Amniotic epithelial cell (primary cell): Measurements from ENCODE around the gene HPS3.

Source experiments
- DNase-seq: peaks from one replicate; pipeline ENCODE4 v3.0.0-alpha.2; 2010; ENCODE audit warnings: low read depth

Gene HPS3

DNA sequence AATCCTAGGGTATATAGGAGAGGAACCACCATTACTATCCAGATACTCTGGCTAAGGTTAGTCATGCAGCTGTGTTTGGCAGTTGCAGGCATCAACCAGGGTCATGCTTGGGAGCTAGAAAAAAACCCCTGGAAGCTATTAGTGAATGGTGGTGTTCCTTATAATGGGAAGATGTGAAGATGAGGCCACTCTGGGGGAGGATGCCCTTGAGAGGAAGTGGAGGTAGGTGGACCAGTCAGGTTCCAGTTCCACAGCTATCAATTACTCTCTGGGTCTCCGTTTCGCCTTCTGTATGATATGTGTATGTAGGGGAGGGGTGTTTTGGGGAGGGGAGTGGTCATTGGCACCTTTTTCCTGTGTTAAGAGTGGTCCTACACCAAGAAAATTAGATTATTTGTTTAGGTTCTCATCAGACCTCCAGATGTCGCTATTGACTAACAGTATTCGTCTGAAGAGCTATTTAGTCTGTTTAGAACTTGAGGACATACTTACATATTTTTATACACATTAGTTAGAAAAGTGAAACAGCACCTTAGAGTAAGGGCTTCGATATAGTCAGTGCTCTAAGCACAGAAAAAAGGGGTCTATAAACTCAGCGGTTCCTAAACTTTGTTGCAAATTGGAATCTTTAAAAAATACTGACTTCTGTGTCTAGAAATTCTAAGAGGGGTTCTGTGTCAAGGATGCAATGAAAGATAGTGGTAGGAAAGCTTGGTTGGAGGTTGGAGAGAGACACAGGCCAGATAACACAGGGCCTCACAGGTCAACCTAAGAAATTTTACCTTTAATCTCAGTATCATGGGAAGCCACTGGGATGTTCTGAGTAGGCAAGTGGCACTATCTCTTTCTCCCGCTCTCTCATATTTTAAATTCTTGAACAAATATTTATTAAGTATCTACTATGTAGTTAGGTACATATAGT is 9.1 kb upstream of the HPS3 start:
- peak; percentile 70 for DNase-seq

DNA sequence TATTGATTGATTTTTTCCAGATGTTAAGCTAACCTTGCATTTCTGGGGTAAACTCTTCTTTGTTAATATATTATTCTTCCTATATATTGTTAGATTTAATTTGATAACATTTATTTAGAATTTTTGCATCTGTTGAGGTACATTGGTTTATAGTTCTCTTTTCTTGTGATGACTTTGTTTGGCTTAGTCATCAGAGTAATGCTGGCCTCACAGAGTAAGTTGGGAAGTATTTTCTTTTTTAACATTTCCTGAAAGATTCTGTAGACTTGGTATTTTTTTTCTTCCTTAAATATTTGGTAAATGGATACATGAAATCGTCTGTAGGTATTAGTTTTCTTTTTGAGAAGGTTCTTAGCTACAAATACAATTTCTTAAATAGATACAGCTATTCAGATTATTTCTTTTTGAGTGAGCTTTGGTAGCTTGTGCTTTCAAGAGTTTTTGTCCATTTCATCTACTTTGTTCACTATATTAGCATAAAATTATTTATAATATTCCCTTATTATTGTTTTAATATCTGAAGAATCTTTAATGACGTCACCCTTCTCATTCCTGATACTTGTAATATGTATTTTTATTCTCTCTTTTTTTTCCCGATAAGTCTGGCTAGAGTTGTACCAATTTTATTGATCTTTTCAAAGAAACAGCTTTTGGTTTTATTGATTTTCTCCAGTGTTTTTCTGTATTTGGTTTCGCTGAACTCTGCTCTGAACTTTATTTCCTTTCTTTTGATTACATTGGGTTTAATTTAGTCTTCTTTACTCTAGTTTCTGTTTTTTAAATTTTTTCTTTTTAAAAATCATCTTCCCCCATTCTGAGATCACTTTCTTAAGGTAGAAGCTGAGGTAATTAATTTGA is 6.5 kb upstream of the HPS3 start:
- no peak for DNase-seq

DNA sequence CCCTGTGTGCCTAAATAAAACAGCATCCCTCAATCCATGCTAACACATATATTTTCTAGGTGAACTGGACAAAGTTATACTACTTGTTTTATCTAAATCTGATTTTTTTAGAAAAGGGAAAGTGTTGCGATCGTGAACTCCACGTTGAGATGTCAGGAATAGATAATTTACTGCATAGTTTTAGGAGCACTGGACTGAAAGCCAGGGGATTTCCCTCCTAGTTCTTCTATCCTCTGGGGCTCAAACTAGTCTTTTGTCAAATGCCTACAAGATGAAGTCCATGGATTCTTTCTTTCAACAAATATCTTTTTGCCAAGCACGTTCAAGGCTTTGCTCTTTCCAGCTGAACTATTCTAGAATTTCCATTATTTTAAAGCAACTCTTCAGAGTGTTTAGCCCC is 617 bp upstream of the HPS3 start:
- peak; percentile 6 for DNase-seq

GRCh38 chr3:149131589-149131988 is 2.2 kb downstream of the HPS3 start:
- no peak for DNase-seq

GRCh38 chr3:149134575-149134974 is 5.1 kb downstream of the HPS3 start:
- DNase-seq: peak; percentile 75

DNA sequence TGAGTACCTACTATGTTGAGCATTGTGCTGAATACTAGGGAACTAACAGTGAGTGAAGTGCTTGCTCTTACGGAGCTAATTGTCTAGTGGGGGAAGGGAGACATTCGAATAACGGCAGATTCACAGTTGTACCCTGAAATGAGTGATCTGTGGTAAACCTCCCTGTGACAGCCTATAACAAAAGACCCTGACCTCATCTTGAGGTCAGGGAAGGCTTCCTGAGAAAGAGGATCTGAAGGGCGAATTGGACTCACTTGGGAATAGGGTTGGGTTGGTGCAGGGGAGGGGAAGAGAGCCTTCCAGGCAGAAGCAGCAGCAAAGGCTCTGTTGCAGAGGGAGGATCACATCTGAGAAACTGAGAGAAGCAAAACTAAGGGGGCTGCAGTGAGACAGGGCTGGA is 13.2 kb downstream of the HPS3 start:
- no peak for DNase-seq

DNA sequence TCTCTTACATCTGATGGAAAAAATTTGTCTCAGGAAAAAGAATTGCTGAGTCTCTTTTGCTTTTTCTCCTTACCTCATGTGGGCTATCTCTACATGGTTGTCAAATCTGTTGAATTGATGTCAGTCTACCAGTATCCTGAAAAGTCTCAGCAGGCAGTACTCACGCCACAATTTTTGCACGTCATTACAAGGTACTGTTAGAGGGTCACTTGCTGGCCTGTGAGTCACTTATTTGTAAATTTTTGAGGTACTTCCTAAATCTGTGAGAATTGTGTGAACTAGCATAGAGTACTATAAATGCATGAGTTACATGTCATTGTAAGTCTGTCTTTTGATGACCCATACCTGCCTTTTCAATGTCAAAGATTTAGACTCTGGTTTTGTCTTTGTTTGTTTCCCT is 15.9 kb downstream of the HPS3 start:
- DNase-seq: no peak

- no peak for DNase-seq
Observed at GRCh38 chr3:149145974-149146373, 16.5 kb downstream of the HPS3 start.

DNA sequence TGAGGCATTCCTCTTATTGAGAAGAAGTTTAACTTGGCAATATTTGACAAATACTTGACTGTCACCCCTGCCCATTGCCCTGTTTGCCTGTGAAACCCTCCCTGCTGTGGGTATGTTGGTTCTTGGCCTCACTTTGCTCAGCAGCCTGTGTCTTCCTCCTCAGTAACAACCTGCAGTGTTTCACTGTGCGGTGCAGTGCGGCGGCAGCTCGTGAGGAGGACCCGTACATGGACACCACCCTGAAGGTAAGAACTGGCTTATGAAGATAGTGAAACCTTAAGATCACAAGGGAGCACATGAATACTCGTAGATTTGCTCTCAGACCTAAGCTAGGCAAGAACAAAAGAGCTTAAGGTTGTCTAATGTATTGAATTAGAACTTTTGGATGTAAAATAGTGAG is 21.0 kb downstream of the HPS3 start:
- DNase-seq: no peak

DNA sequence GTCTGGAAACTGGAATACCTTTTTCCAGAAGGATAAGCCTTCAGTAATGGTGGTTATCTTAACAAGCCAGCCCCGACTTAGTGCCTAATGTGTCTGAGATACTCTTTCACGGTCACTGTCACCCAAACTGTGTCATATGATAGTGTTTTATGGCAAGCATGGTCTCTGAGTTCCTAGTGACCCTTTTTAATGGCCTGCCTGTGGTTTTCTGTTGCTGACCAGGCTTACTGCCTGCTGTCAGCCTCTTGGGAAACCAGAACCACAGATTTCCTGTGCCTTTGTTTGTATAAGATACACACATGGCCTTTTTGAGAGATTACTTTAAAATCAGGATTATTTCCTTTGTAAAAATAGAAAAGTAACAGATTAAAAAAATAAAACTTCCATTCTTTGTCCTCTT is 22.4 kb downstream of the HPS3 start:
- DNase-seq: peak; percentile 83

- DNase-seq: peak; percentile 91
Observed at GRCh38 chr3:149152420-149152819, 23.0 kb downstream of the HPS3 start.

- DNase-seq: no peak
Observed at GRCh38 chr3:149153402-149153801, 24.0 kb downstream of the HPS3 start.

DNA sequence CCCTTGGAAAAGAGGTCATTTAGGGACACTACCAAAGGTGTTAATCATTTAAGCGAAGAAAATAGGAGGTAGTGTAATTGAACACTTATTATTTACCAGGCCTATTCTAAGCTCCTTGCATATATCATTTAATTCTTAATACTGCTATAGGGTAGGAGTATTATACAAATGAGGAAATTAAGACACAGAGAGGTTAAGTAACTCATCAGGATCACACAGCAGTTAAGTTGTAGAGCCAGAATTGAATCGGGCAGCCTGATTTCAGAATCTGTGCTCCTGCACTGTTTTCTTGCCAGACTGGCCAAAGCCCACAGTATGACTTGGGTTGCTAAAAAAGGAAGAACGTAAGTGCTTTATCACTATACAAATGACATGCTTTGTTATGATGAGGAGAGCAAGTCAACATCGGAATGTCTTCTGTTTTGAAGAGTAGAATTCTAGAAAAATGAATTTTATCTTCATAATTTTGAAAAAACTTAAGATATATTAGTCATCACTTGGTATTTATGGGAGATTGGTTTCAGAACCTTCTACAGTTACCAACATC is 31.4 kb downstream of the HPS3 start:
- peak; percentile 34 for DNase-seq

GRCh38 chr3:149162007-149162406 is 32.6 kb downstream of the HPS3 start:
- no peak for DNase-seq

- no peak for DNase-seq
Observed at GRCh38 chr3:149163066-149163465, 33.6 kb downstream of the HPS3 start.

GRCh38 chr3:149167898-149168297 is 38.5 kb downstream of the HPS3 start:
- DNase-seq: no peak

- DNase-seq: no peak
Observed at GRCh38 chr3:149170672-149171071, 41.2 kb downstream of the HPS3 start.

- no peak for DNase-seq
Observed at GRCh38 chr3:149174901-149175300, 45.5 kb downstream of the HPS3 start.

DNA sequence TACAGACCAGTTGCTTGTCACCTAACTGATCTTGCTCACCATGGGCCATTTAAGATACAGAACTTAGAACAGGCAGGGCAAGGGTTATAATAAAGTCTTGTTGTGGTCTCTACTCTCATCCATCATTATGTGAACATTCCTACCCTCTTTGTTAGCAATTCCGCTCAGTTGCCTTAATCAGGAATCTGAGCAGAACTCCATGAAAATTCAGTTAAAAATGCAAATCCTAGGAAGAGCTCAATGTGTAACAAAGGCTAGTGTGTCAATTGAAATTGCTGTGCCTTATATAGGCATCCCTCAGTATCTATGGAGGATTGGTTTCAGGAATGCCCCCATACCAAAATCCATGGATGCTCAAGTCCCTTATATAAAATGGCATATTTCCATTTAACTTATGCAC is 47.7 kb downstream of the HPS3 start:
- no peak for DNase-seq

GRCh38 chr3:149179220-149179619 is 49.8 kb downstream of the HPS3 start:
- peak; percentile 75 for DNase-seq

- peak; percentile 100 for DNase-seq
Observed at GRCh38 chr3:149180057-149180573, 50.7 kb downstream of the HPS3 start.

- DNase-seq: no peak
Observed at GRCh38 chr3:149181182-149181581, 51.7 kb downstream of the HPS3 start.

DNA sequence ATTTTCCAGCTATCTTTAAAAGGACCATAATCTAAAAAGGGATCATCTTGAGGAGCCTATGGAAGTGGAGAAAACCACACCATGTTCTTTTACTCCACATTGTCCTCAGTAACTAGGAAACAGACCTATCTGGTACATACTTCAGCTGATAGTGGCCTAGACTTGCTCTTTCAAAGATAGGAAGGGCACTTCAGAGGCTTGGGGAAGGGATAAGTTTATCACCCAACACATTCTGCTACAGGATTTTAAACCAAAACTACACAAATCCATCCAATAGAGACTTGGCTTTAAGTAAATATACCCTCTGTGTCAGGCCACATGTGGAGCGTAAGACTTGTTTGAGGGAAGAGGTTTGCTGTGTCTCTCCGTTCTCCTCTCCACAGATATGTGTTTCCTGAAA is 56.8 kb downstream of the HPS3 start:
- DNase-seq: peak; percentile 21
